DMS79 treated with DMSO at 0.1 percent for 48 hours (cell line): Measurements from ENCODE around the gene KCTD20.
"Not testable (repeated sequence)": the region's sequence is repeated elsewhere in the genome, so short reads cannot be mapped to it uniquely, and the experiment has no call there.

Source experiments
- DNase-seq: peaks from one replicate; lab custom pipeline; 2025; lab: John Stamatoyannopoulos, UW

The KCTD20 gene

GRCh38 chr6:36442671-36443470, at the start of gene KCTD20, which contains the start of gene PXT1:
TSS of gene KCTD20 (plus strand) at chr6:36443000. CDS start at chr6:36470098, 27,098 bp downstream.
TSS of gene PXT1 (minus strand) at chr6:36442854. CDS start at chr6:36426082, 16,772 bp downstream.
- DNase-seq = peak; percentile 76

GRCh38 chr6:36399970-36400369, 42.8 kb upstream of the KCTD20 start:
- no peak for DNase-seq

GRCh38 chr6:36402481-36402880, 40.3 kb upstream of the KCTD20 start:
- no peak for DNase-seq

- no peak for DNase-seq
Observed at GRCh38 chr6:36404164-36404563, 38.6 kb upstream of the KCTD20 start.

DNA sequence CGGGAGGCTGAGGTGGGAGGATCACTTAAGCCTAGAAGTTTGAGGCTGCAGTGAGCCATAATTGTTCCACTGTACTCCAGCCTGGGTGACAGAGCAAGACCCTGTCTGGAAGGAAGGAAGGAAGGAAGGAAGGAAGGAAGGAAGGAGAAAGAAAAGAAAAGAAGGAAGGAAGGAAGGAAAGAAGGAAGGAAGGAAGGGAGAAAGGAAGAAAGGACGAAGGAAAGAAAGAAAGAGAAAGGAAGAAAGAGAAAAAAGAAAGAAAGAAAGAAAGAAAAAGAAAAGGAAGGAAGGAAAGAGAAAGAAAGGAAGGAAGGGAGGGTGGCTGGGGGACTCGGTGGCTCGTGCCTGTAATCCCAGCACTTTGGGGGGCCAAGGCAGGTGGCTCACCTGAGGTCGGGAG, 33.1 kb upstream of the KCTD20 start:
- not testable (repeated sequence) for DNase-seq

- DNase-seq = no peak
Observed at GRCh38 chr6:36413489-36414480, 29.0 kb upstream of the KCTD20 start.

DNA sequence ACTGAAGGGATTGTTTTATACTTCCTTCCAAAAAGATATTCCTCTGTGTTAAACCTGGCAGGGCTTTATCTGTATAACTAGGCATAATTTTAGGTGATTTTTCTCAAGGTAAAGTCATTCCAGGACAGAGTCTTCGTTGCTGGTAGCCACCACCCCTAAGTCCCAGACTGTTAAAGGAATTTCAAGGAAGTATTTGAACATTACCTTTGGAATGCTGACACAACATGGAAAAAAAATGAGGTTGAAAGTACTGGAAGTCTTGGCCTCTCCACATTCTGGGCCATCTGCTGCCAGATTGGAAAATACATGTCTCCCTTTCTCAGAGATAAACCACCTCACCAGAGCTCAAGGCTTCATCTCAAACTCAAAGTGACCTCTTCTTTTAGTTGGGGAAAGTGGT, 28.3 kb upstream of the KCTD20 start:
- DNase-seq = no peak

GRCh38 chr6:36418558-36418957, 24.2 kb upstream of the KCTD20 start:
- no peak for DNase-seq

DNA sequence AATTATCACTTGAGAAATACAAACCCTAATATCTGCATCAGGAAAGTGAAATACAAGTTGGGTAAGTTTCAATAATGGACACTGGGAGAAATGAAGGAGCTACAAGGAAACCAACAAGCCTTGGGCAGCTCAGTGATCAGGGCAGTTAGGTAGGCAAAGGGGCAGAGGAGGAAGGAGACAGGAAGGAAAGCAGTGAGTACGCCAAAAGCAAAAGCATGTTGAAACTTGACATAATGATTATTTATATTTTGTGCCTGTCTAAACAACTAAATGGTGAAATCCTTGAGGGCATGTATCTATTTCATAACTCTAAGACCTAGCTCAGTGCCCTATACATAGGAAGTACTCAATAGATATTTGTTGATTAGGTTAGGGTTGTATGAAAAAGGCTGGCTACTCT, 23.5 kb upstream of the KCTD20 start:
- no peak for DNase-seq

GRCh38 chr6:36422714-36423100, 20.1 kb upstream of the KCTD20 start:
- DNase-seq = peak; percentile 59

GRCh38 chr6:36423101-36423824, 19.5 kb upstream of the KCTD20 start:
- peak; percentile 98 for DNase-seq

- no peak for DNase-seq
Observed at GRCh38 chr6:36426622-36427021, 16.2 kb upstream of the KCTD20 start.

DNA sequence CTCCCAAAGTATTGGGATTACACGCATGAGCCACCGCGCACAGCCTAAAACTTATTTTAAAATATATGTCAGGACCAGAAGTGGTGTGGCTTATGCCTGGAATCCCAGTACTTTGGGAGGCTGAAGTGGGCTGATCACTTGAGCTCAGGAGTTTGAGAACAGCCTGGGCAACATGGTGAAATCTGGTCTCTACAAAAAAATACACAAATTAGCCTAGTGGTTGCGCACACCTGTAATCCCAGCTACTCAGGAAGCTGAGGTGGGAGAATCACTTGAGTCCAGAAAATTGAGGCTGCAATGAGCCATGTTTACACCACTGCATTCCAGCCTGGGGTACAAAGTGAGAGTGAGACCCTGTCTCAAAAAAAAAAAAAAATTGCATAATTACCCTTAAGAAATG, 13.9 kb upstream of the KCTD20 start:
- no peak for DNase-seq

- no peak for DNase-seq
Observed at GRCh38 chr6:36430351-36430750, 12.4 kb upstream of the KCTD20 start.

GRCh38 chr6:36431197-36431596, 11.6 kb upstream of the KCTD20 start:
- DNase-seq = no peak

DNA sequence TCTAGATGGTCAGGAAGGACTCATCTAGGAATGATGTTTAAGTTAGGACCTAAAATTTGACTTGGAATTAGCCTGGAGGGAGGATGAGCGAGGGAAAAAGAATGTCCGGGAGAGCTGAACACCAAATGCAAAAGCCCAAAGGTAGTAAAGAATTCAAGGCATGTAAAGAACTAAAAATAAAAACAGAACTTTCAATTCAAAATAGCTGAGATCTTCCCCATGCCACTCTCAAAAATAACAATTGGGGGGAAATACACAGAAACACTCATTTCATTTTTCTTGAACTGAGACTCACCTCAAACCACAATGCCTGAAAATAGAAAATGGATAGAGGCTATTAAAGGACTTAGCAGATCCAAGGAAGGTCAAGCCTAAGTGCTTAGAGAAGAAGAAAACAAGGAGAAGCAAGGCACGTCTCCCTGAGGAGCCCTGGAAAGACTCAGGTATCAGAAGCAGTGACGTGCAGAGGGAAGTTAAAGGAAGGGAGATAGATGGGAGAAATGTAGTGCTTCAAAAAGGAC, 10.6 kb upstream of the KCTD20 start:
- DNase-seq = no peak

DNA sequence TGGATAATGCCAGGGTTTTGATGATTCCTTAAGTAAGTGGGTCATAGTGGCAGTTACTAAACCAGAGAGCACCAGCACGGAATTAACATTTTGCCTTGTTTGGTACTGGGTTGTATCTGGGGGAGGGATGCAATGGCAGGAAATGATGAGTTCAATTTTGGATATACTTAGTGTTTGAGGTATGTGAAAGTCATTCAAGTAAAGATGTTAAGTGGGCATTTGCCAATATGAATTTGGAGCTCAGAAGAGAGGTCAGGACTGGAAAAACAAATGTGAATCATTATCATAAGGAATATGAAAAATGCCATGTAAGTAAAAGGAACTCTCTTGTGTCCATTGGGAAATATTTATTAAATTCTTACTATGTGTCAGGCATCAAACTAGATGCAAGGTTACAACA, 6.3 kb upstream of the KCTD20 start:
- no peak for DNase-seq

DNA sequence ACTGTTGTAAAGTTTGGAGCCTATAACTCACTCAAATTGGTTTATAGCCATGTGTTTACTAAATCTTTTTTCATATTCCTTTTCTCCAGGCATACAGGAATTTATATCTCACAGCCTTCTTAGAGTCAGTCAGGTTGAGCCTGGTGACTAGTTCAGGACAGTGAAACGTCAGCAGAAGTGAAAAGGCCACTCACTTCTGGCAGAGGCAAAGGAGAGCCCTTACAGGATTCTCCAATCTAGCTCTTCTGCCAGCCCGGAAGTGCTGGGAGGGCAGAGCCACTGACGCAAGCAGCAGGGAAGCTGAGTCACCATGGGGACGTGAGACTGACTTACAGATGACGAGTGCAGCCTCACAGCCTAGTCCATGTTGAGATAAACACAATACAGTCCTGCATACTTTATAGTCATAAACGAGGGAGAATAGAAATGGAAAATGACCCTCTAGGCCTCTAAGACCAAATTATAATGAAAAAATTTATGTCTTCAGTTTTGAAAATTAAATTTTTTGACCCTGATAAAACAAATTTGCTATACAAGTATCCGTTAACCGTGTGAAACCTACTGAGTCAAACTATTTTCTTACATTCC, 1.4 kb upstream of the KCTD20 start:
- peak; percentile 93 for DNase-seq

DNA sequence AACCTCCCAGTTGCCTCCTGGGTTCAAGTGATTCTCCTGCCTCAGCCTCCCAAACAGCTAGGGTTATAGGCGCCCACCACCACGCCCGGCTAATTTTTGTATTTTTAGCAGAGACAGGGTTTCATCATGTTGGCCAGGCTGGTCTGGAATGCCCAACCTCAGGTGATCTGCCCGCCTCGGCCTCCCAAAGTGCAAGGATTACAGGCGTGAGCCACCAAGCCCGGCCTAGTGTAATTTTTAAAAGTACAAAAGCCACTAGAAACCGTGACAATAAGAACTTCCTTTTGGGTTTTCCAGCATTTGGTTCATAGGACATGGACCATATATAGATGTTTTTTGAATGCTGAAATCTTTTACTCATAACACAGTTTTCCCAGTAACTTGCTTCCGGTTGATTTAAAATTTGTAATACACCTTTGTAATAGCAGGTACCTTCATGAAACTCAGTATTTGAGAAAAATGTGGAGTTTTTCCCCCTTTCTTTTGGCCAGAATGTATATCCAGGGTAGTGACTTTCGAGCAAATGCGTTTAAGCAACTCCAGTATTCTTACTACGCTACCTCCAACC, 613 bp upstream of the KCTD20 start:
- no peak for DNase-seq

GRCh38 chr6:36443471-36444428, 950 bp downstream of the KCTD20 start:
- DNase-seq = peak; percentile 55
